Amniotic stem cell (primary cell): ENCODE data around the gene DPP3.
"Not testable (repeated sequence)": the region's sequence is repeated elsewhere in the genome, so short reads cannot be mapped to it uniquely, and the experiment has no call there.

ENCODE experiments used
- DNase-seq: peaks from one replicate; lab custom pipeline; 2025; lab: John Stamatoyannopoulos, UW

Gene DPP3

GRCh38 chr11:66530927-66531709 lies 50.9 kb downstream of the DPP3 start:
- DNase-seq = no peak

- no peak for DNase-seq
Measured at GRCh38 chr11:66531841-66532240, 51.6 kb downstream of the DPP3 start.

GRCh38 chr11:66532784-66533183 lies 52.5 kb downstream of the DPP3 start:
- no peak for DNase-seq

GRCh38 chr11:66539170-66539869 lies 59.1 kb downstream of the DPP3 start:
- DNase-seq = no peak

- DNase-seq = no peak
Measured at GRCh38 chr11:66539870-66540213, 59.6 kb downstream of the DPP3 start.

GRCh38 chr11:66540598-66540997 lies 60.4 kb downstream of the DPP3 start:
- not testable (repeated sequence) for DNase-seq

- no peak for DNase-seq
Measured at GRCh38 chr11:66541892-66542291, 61.7 kb downstream of the DPP3 start.

GRCh38 chr11:66542362-66542761 lies 62.1 kb downstream of the DPP3 start:
- no peak for DNase-seq

- DNase-seq = no peak
Measured at GRCh38 chr11:66543263-66544107, 63.3 kb downstream of the DPP3 start.

- not testable (repeated sequence) for DNase-seq
Measured at GRCh38 chr11:66544952-66545351, 64.7 kb downstream of the DPP3 start.

- peak; percentile 93 for DNase-seq
Measured at GRCh38 chr11:66545701-66546367, 65.6 kb downstream of the DPP3 start, which contains the start of gene ZDHHC24. Gene ZDHHC24 (minus strand): TSS chr11:66546048. CDS start chr11:66546003, 45 bp downstream.

GRCh38 chr11:66546368-66546965 lies 66.2 kb downstream of the DPP3 start, which contains the start of gene ACTN3:
Gene ACTN3 (plus strand): TSS chr11:66546903. CDS start chr11:66546938, 35 bp downstream.
- DNase-seq = no peak

GRCh38 chr11:66546966-66547661 lies 66.9 kb downstream of the DPP3 start:
- no peak for DNase-seq

- no peak for DNase-seq
Measured at GRCh38 chr11:66547662-66548009, 67.4 kb downstream of the DPP3 start.

- DNase-seq = no peak
Measured at GRCh38 chr11:66548041-66548440, 67.8 kb downstream of the DPP3 start.

- no peak for DNase-seq
Measured at GRCh38 chr11:66548774-66549630, 68.8 kb downstream of the DPP3 start.

- DNase-seq = no peak
Measured at GRCh38 chr11:66549696-66550095, 69.5 kb downstream of the DPP3 start.

GRCh38 chr11:66550887-66551286 lies 70.7 kb downstream of the DPP3 start:
- no peak for DNase-seq

GRCh38 chr11:66554602-66555001 lies 74.4 kb downstream of the DPP3 start:
- no peak for DNase-seq

- no peak for DNase-seq
Measured at GRCh38 chr11:66555416-66555815, 75.2 kb downstream of the DPP3 start.
